Measurements from ENCODE around the gene SCARB2.
"Not testable (repeated sequence)": the region's sequence is repeated elsewhere in the genome, so short reads cannot be mapped to it uniquely, and the experiment has no call there.

SCARB2 gene

DNA sequence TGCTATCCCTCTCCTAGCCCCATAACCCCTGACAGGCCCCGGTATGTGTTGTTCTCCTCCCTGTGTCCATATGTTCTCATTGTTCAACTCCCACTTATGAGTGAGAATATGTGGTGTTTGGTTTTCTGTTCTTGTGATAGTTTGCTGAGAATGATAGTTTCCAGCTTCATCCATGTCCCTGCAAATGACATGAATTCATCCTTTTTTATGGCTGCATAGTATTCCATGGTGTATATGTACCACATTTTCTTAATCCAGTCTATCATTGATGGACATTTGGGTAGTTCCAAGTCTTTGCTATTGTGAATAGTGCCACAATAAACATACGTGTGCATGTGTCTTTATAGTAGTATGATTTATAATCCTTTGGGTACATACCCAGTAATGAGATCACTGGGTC is 30.3 kb upstream of the SCARB2 start:
- not testable (repeated sequence) for H3K9ac ChIP-seq (ENCODE audit: low read length); H3K4me3 ChIP-seq (ENCODE audit: low read length); H3K36me3 ChIP-seq (ENCODE audit: control insufficient read depth, insufficient read depth, low read length); H3K27me3 ChIP-seq (ENCODE audit: control insufficient read depth, insufficient read depth, low read length); H3K9me3 ChIP-seq (ENCODE audit: control insufficient read depth, low read length); H3K4me1 ChIP-seq (ENCODE audit: control insufficient read depth, insufficient read depth, low read length)

DNA sequence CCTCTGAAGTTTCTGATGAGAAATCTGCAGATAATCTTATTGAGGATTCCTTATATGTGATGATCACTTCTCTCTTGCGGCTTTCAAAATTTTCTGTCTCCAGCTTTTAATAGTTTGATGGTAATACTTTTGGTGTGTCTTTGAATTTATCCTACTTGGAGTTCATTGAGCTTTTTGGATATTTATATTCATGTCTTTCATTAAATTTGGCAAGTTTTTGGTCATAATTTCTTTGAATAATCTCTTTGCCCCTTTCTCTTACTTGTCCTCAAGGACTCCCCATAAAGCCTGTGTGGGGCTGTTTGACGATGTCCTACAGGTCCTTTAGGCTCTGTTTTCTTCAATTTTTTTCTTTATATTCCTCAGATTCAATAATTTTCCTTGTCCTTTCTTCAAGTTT is 26.6 kb upstream of the SCARB2 start:
- Histone ChIP-seq H3K27me3 (ENCODE audit: control insufficient read depth, insufficient read depth, low read length) (no peaks in the 10 kb centered on the region), H3K9ac (ENCODE audit: low read length) (no peak overlapping the region), H3K9me3 (ENCODE audit: control insufficient read depth, low read length) (no peaks in the 10 kb centered on the region), H3K36me3 (ENCODE audit: control insufficient read depth, insufficient read depth, low read length) (no peaks in the 10 kb centered on the region), H3K4me3 (ENCODE audit: low read length) (no peak overlapping the region), H3K4me1 (ENCODE audit: control insufficient read depth, insufficient read depth, low read length) (peaks cover 18% of the 10 kb centered on the region)

DNA sequence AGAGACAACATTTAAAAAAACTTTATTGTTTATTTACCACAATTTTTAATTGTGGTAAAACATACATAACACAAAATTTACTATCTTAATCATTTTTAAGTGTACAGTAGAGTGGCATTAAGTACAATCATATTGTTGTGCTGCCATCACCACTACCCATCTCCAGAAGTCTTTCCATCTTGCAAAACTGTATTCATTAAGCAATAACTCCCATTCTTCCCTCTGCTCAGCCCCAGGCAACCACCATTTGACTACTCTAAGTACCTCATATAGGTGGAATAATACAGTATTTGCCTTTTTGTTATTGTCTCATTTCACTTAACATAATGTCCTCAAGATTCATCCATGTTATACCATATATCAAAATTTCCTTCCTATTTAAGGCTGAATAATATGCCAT is 25.1 kb upstream of the SCARB2 start:
- H3K4me3 ChIP-seq (ENCODE audit: low read length), result no peak overlapping the region
- no peaks in the 10 kb centered on the region for H3K27me3 ChIP-seq (ENCODE audit: control insufficient read depth, insufficient read depth, low read length)
- no peaks in the 10 kb centered on the region for H3K9me3 ChIP-seq (ENCODE audit: control insufficient read depth, low read length)
- H3K9ac ChIP-seq (ENCODE audit: low read length), result no peak overlapping the region
- no peaks in the 10 kb centered on the region for H3K36me3 ChIP-seq (ENCODE audit: control insufficient read depth, insufficient read depth, low read length)
- H3K4me1 ChIP-seq (ENCODE audit: control insufficient read depth, insufficient read depth, low read length), result peaks cover 18% of the 10 kb centered on the region

DNA sequence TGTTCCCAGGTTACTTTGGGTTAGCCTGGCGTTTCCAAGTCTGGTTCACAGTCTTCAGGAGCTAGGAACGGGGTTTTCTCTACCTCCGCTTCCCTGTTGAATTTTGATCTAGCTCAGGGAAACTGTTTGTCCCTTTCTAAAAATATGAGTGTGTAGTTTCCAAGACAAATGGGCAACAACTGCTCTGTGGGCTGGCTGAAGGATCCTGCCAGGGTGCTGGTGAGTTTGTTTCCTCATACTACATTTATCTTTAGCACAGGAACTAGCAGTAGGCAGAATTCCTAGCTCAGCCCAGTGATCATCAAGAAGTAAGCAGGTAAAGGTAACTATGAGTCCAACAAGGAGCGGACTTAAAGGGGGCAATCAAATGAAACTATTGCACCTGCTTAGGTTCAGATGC is 24.6 kb upstream of the SCARB2 start:
- H3K9ac ChIP-seq (ENCODE audit: low read length), result no peak overlapping the region
- H3K36me3 ChIP-seq (ENCODE audit: control insufficient read depth, insufficient read depth, low read length), result no peaks in the 10 kb centered on the region
- no peak overlapping the region for H3K4me3 ChIP-seq (ENCODE audit: low read length)
- peaks cover 18% of the 10 kb centered on the region for H3K4me1 ChIP-seq (ENCODE audit: control insufficient read depth, insufficient read depth, low read length)
- no peaks in the 10 kb centered on the region for H3K9me3 ChIP-seq (ENCODE audit: control insufficient read depth, low read length)
- no peaks in the 10 kb centered on the region for H3K27me3 ChIP-seq (ENCODE audit: control insufficient read depth, insufficient read depth, low read length)

DNA sequence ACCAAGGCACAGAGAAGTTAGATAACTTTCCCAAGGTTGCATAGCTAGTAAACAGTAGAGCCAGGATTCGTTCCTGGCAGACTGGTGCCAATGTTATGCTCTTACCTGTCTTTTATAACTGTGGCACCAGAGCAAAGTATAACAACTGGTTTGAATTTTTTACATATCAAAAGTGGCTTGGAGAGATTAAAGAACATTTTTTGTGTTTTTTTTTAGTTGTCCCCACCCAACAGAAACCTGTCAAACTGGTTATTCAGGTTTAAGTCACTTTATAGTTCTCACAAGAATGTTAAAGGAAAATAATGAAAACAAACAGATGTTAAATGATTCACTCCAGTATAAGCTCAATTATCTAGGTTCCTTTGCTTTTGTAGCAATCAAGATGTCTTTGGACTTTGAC is 22.3 kb upstream of the SCARB2 start:
- no peak overlapping the region for H3K4me3 ChIP-seq (ENCODE audit: low read length)
- H3K4me1 ChIP-seq (ENCODE audit: control insufficient read depth, insufficient read depth, low read length), result peaks cover 18% of the 10 kb centered on the region
- no peaks in the 10 kb centered on the region for H3K36me3 ChIP-seq (ENCODE audit: control insufficient read depth, insufficient read depth, low read length)
- no peaks in the 10 kb centered on the region for H3K9me3 ChIP-seq (ENCODE audit: control insufficient read depth, low read length)
- H3K27me3 ChIP-seq (ENCODE audit: control insufficient read depth, insufficient read depth, low read length), result no peaks in the 10 kb centered on the region
- H3K9ac ChIP-seq (ENCODE audit: low read length), result no peak overlapping the region

DNA sequence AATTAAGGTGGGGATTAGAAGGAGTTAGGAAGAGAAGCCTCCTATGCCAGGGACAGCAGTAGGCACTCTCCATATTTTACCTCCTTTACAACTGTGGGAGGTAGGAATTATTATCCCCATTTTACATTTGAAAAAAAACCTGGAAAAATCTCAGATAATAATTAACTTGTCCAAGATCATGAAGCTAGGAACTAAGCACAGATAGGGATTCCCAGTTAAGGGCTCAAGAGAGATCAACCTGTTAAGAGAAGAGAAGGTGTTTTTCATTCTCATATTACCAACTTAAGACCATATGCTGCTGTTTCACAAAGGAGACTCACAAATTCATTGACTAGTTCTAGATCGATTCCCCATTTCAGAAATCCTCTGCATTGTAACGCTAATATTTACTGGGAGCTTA is 21.8 kb upstream of the SCARB2 start:
- no peaks in the 10 kb centered on the region for H3K9me3 ChIP-seq (ENCODE audit: control insufficient read depth, low read length)
- H3K27me3 ChIP-seq (ENCODE audit: control insufficient read depth, insufficient read depth, low read length), result no peaks in the 10 kb centered on the region
- H3K4me1 ChIP-seq (ENCODE audit: control insufficient read depth, insufficient read depth, low read length), result peaks cover 18% of the 10 kb centered on the region
- H3K4me3 ChIP-seq (ENCODE audit: low read length), result no peak overlapping the region
- H3K9ac ChIP-seq (ENCODE audit: low read length), result no peak overlapping the region
- no peaks in the 10 kb centered on the region for H3K36me3 ChIP-seq (ENCODE audit: control insufficient read depth, insufficient read depth, low read length)

DNA sequence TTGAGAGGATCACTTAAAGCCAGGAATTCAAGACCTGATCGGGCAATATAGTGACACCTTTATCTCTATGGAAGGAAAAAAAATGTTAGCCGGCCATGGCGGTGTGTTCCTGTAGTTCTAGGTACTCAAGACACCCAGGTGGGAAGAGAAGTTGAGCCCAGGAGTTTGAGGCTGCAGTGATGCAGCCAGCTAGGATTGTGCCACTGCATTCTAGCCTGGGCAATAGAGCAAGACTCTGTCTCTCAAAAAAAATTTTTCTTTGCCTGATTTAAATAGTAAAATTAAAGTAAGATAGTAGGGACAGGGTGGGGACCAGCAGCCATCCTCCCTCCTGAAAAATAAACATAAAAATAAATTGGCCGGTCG is 21.0 kb upstream of the SCARB2 start:
- H3K27me3 ChIP-seq (ENCODE audit: control insufficient read depth, insufficient read depth, low read length), result no peaks in the 10 kb centered on the region
- H3K4me1 ChIP-seq (ENCODE audit: control insufficient read depth, insufficient read depth, low read length), result peaks cover 18% of the 10 kb centered on the region
- no peak overlapping the region for H3K9ac ChIP-seq (ENCODE audit: low read length)
- no peaks in the 10 kb centered on the region for H3K36me3 ChIP-seq (ENCODE audit: control insufficient read depth, insufficient read depth, low read length)
- H3K4me3 ChIP-seq (ENCODE audit: low read length), result no peak overlapping the region
- H3K9me3 ChIP-seq (ENCODE audit: control insufficient read depth, low read length), result no peaks in the 10 kb centered on the region

DNA sequence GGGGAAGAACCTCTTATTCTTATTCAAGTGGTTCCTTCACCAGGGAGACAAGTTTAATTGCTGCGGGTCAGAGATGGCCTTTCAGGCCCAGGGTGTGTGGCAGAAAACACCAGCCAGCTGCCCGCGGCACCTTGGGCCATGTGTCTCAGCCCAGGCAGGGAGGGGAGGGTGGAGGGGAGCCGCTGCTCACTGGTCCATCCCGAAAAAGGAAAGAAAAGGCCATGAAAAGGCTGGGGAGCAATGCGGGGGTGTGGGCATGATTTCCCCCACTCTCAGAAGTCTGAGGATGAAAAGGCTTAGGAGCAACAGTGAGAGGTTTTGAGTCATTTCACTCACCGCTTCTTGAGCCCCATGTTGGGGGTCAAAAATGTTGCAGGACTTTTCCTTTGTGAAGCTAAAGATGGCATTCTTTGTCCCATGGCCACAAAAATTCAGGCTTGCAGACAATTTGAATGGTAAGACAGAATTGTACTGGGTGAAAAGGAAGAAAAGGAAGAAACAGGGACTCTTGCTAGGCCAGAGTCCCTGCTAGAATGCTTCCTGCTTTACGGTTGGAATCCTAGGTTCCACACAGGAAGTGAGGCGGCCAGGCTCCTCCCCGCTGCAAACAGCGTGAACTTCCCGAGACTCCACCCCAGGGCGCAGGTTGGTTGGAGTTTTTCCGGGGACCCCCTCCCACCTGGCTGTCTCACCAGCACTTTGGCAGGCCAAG is 20.5 kb upstream of the SCARB2 start:
- Histone ChIP-seq H3K4me1 (ENCODE audit: control insufficient read depth, insufficient read depth, low read length) (peaks cover 18% of the 10 kb centered on the region), H3K4me3 (ENCODE audit: low read length) (no peak overlapping the region), H3K27me3 (ENCODE audit: control insufficient read depth, insufficient read depth, low read length) (no peaks in the 10 kb centered on the region), H3K9ac (ENCODE audit: low read length) (no peak overlapping the region), H3K9me3 (ENCODE audit: control insufficient read depth, low read length) (no peaks in the 10 kb centered on the region), H3K36me3 (ENCODE audit: control insufficient read depth, insufficient read depth, low read length) (no peaks in the 10 kb centered on the region)

DNA sequence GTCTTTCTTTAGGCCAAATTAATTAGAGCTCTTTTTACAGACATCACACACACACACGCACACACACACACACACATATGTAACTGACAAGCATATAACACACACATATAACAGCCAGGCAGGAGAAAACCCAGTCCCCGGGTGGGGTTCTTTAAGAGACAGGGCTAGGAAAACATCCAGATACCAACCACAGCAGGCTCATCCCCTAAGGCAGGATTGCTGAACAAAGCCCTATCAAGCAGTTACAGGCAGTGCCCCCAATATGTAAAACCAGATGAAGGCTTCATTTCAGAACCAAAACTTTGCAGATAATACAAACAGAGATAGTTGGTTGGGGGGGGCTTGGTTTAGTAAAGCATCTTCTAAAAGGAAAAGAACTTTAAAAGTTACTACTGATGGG is 19.9 kb upstream of the SCARB2 start:
- Histone ChIP-seq H3K4me1 (ENCODE audit: control insufficient read depth, insufficient read depth, low read length) (peaks cover 18% of the 10 kb centered on the region), H3K4me3 (ENCODE audit: low read length) (no peak overlapping the region), H3K9ac (ENCODE audit: low read length) (no peak overlapping the region), H3K36me3 (ENCODE audit: control insufficient read depth, insufficient read depth, low read length) (no peaks in the 10 kb centered on the region), H3K9me3 (ENCODE audit: control insufficient read depth, low read length) (no peaks in the 10 kb centered on the region), H3K27me3 (ENCODE audit: control insufficient read depth, insufficient read depth, low read length) (no peaks in the 10 kb centered on the region)

DNA sequence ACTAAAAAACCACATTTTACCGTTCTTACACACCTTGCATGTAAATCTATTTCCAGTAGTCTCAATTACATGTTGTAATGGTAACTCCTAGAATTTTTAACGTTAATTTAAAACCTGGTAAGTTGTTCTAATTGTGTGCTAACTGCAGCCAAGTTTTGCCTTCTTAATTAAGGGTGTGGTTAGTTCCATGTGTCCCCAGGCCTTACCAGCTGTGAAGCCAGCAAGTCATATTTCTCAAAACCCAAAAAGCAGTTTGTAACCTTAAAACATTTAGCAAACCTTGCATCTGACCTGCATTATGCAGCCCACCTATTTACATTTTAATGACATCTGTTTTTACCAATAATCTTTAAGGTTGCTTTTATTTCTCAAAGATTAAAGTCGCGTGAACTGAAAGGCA is 19.5 kb upstream of the SCARB2 start:
- no peaks in the 10 kb centered on the region for H3K9me3 ChIP-seq (ENCODE audit: control insufficient read depth, low read length)
- no peaks in the 10 kb centered on the region for H3K27me3 ChIP-seq (ENCODE audit: control insufficient read depth, insufficient read depth, low read length)
- H3K4me1 ChIP-seq (ENCODE audit: control insufficient read depth, insufficient read depth, low read length), result peaks cover 15% of the 10 kb centered on the region
- no peaks in the 10 kb centered on the region for H3K36me3 ChIP-seq (ENCODE audit: control insufficient read depth, insufficient read depth, low read length)
- H3K4me3 ChIP-seq (ENCODE audit: low read length), result no peak overlapping the region
- H3K9ac ChIP-seq (ENCODE audit: low read length), result no peak overlapping the region

DNA sequence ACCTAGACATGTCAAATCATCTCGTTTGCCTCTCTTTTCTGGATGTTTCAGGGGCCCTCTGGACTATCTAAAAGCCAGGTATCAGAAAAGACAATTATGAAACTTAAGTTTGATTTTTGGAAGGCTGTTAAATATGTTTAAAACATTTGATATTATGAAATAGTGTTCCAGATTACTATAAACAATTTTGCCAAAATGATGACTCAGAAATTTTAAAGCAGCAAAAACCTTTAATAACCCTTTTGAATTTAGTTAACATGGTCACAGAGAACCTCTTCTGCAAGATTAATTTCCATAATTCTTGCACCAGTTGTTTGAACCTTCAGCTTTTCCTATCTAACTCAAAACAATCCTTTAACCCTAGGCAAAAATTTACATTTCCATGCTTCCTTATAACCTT is 19.1 kb upstream of the SCARB2 start:
- no peak overlapping the region for H3K9ac ChIP-seq (ENCODE audit: low read length)
- peaks cover 11% of the 10 kb centered on the region for H3K4me1 ChIP-seq (ENCODE audit: control insufficient read depth, insufficient read depth, low read length)
- H3K36me3 ChIP-seq (ENCODE audit: control insufficient read depth, insufficient read depth, low read length), result no peaks in the 10 kb centered on the region
- no peak overlapping the region for H3K4me3 ChIP-seq (ENCODE audit: low read length)
- H3K27me3 ChIP-seq (ENCODE audit: control insufficient read depth, insufficient read depth, low read length), result no peaks in the 10 kb centered on the region
- H3K9me3 ChIP-seq (ENCODE audit: control insufficient read depth, low read length), result no peaks in the 10 kb centered on the region

DNA sequence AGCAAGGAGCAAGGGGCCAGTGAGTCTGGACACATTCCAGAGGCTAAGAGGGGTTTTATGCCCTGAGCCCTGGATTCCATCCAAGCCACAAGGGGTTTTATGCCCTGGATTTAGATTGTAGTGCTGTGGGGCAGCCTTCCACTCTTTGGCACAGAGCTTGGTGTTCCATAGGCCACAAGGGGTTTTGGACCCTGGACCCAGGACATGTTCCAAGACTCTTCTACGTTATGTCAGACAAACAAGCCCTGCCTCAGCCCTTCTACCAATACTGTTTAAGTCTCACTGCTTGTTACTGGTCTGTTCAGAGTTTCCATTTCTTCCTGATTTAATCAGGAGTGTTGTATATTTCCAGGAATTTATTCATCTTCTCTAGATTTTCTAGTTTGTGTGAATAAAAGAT is 12.8 kb upstream of the SCARB2 start:
- Histone ChIP-seq H3K9ac (ENCODE audit: low read length) (no peak overlapping the region), H3K4me1 (ENCODE audit: control insufficient read depth, insufficient read depth, low read length) (no peaks in the 10 kb centered on the region), H3K36me3 (ENCODE audit: control insufficient read depth, insufficient read depth, low read length) (no peaks in the 10 kb centered on the region), H3K4me3 (ENCODE audit: low read length) (no peak overlapping the region), H3K27me3 (ENCODE audit: control insufficient read depth, insufficient read depth, low read length) (no peaks in the 10 kb centered on the region), H3K9me3 (ENCODE audit: control insufficient read depth, low read length) (no peaks in the 10 kb centered on the region)

DNA sequence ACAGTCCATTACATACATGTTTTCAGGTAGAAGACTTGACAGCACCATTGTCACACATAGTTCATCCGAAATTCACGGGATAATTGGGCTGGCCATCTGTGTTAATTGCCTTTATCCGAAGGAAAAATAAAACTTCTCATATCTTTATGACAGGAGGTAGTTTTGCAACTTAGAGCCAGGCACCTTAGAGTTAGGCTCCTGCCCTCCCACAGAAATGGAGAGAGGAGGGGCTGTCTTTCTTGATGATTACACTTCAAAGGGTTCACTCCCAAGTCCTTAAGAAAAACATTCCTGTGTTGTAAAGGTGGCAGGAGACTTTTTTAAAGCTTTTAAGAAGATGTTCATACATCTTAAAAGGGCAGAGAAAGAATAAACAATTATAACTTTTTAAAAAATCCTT is 10.5 kb upstream of the SCARB2 start:
- Histone ChIP-seq H3K36me3 (ENCODE audit: control insufficient read depth, insufficient read depth, low read length) (no peaks in the 10 kb centered on the region), H3K9ac (ENCODE audit: low read length) (no peak overlapping the region), H3K27me3 (ENCODE audit: control insufficient read depth, insufficient read depth, low read length) (no peaks in the 10 kb centered on the region), H3K4me3 (ENCODE audit: low read length) (no peak overlapping the region), H3K9me3 (ENCODE audit: control insufficient read depth, low read length) (no peaks in the 10 kb centered on the region), H3K4me1 (ENCODE audit: control insufficient read depth, insufficient read depth, low read length) (peaks cover 5% of the 10 kb centered on the region)

All from mucosa of stomach (tissue), 1 donor.